K562 (cell line): ENCODE results near the gene ACER2. TPM values are rescaled to one million over a fixed set of nuclear protein-coding genes. Genes with fewer than 3 reads are reported as not detected.
A peak's percentile ranks its signal among the peaks of the same experiment; 100 is the strongest.

Experiments used
- ARID1B ChIP-seq: fragments of 450-650 bp; IDR thresholded peaks from 2 replicates; pipeline ENCODE4 v1.6.1; 2016; ENCODE audit warnings: antibody characterized with exemption, mild to moderate bottlenecking, inconsistent platforms
- CC2D1A ChIP-seq: fragments of 450-650 bp; IDR thresholded peaks from 2 replicates; pipeline ENCODE4 v1.6.1; 2017; ENCODE audit warnings: mild to moderate bottlenecking
- CXXC5 ChIP-seq: fragments of 250-450 bp; sonication (Bioruptor Pico); IDR thresholded peaks from 2 replicates; pipeline ENCODE4 v1.8.0; 2022; ENCODE audit warnings: inconsistent platforms, mild to moderate bottlenecking, moderate library complexity
- FOS ChIP-seq: IDR thresholded peaks from 3 replicates; pipeline ENCODE4 v1.6.1; 2011; ENCODE audit not compliant: insufficient read length; ENCODE audit errors: extremely low read depth
- FOSL1 ChIP-seq: fragments of 200-800 bp; sonication (Bioruptor generic); conservative IDR thresholded peaks from 2 replicates; pipeline ENCODE4 v1.6.1; 2016; ENCODE audit warnings: missing genetic modification characterization, missing compliant biosample characterization
- NR4A1 ChIP-seq, 2 experiments: fragments of 250-450 bp in 1 of 2; fragments of 450-650 bp in 1 of 2; sonication (Bioruptor Pico) in 1 of 2; IDR thresholded peaks; 2 replicates each; pipeline versions ENCODE4 v1.4.0 to v1.6.1; 2016 to 2020; ENCODE audit warnings: mild to moderate bottlenecking in 2 of 2, missing compliant biosample characterization in 1 of 2, missing genetic modification characterization in 1 of 2, moderate library complexity in 1 of 2
- PHF20 ChIP-seq: fragments of 450-650 bp; IDR thresholded peaks from 2 replicates; pipeline ENCODE4 v1.6.1; 2018; ENCODE audit not compliant: partially characterized antibody
- SAP30 ChIP-seq: fragments of 200-600 bp; sonication (generic); IDR thresholded peaks from 2 replicates; pipeline ENCODE4 v1.6.1; 2012; ENCODE audit warnings: borderline replicate concordance, low read depth, mild to moderate bottlenecking, moderate library complexity, low read length, control low read depth, inconsistent platforms; ENCODE audit not compliant: insufficient read depth, poor library complexity, severe bottlenecking
- SRF ChIP-seq, 2 experiments: fragments of 250-450, 450-650 bp in 1 of 2; sonication (Bioruptor Pico) in 1 of 2; sonication (generic) in 1 of 2; formaldehyde crosslinking; IDR thresholded peaks; 2 replicates each; pipeline versions ENCODE4 v1.5.0 to v1.5.1; 2020 to 2022; ENCODE audit warnings: mild to moderate bottlenecking in 1 of 2, missing genetic modification reagents in 1 of 2
- TOE1 ChIP-seq, 2 experiments: fragments of 450-650 bp in 1 of 2; sonication (generic) in 1 of 2; formaldehyde crosslinking in 1 of 2; IDR thresholded peaks; 2 replicates each; pipeline versions ENCODE4 v1.7.1 to v1.8.0; 2016 to 2022; ENCODE audit warnings: borderline replicate concordance in 2 of 2, mild to moderate bottlenecking in 2 of 2, antibody characterized with exemption in 1 of 2, inconsistent platforms in 1 of 2, low read depth in 1 of 2, missing genetic modification reagents in 1 of 2, moderate library complexity in 1 of 2
- YBX1 ChIP-seq: fragments of 450-650 bp; IDR thresholded peaks from 2 replicates; pipeline ENCODE4 v1.7.1; 2016; ENCODE audit warnings: mild to moderate bottlenecking
- ZNF134 ChIP-seq: fragments of 250-450 bp; sonication (Bioruptor Pico); conservative IDR thresholded peaks from 2 replicates; pipeline ENCODE4 v1.4.0; 2020
- ZNF311 ChIP-seq: fragments of 250-450 bp; sonication (Bioruptor Pico); IDR thresholded peaks from 2 replicates; pipeline ENCODE4 v1.4.0; 2020; ENCODE audit warnings: mild to moderate bottlenecking, moderate library complexity
- ZNF444 ChIP-seq: fragments of 250-450 bp; sonication (Bioruptor Pico); IDR thresholded peaks from 2 replicates; pipeline ENCODE4 v1.4.0; 2020; ENCODE audit warnings: mild to moderate bottlenecking, moderate library complexity
- polyA plus RNA-seq, 8 experiments: library from polyadenylated mRNA; depleted of rRNA in 4 of 8; stranded (reverse) in 5 of 8; unstranded in 3 of 8; fragments of >200 nt; fragmentation: Nextera tagmentation in 2 of 8; fragmentation: Illumina TruSeq in 1 of 8; extraction: Ambion mirVana in 2 of 8; extraction: Trizol in 1 of 8; gene quantifications; 2 replicates each; pipeline versions ENCODE4 v1.2.1 to v1.2.3, GENCODE V29; 2011 to 2014; ENCODE audit warnings: inconsistent platforms in 1 of 8, missing spikeins in 1 of 8
- total RNA-seq, 7 experiments: library from RNA; depleted of rRNA in 6 of 7; stranded (reverse); fragments of >200 nt in 6 of 7; fragmentation: Illumina TruSeq in 2 of 7; extraction: Trizol in 2 of 7; gene quantifications; 2 replicates each; pipeline versions ENCODE4 v1.2.1 to v1.2.3, GENCODE V29; 2011 to 2021; ENCODE audit warnings: low replicate concordance in 1 of 7
- TF ChIP-seq, protein P1 (sequence below): fragments of 450-650 bp; IDR thresholded peaks from 2 replicates; pipeline ENCODE4 v1.6.1; 2017; ENCODE audit warnings: antibody characterized with exemption, mild to moderate bottlenecking
- TF ChIP-seq, protein P2 (sequence below): fragments of 250-450 bp; sonication (Bioruptor Pico); IDR thresholded peaks from 2 replicates; pipeline ENCODE4 v1.5.0; 2021
- TF ChIP-seq, protein P3 (sequence below): fragments of 250-450 bp; sonication (Bioruptor Pico); IDR thresholded peaks from 2 replicates; pipeline ENCODE4 v1.5.0; 2021
- TF ChIP-seq, protein P4 (sequence below): IDR thresholded peaks from 2 replicates; pipeline ENCODE4 v1.6.1; 2011; ENCODE audit not compliant: insufficient read length; ENCODE audit errors: extremely low read depth

The ACER2 gene
- total and polyA plus RNA-seq, 9 of the 15 experiments (the other 6 are each of a cell fraction or from before 2014, with no cell fraction given) = 0.17 to 4.6 (median 3.0) TPM

DNA sequence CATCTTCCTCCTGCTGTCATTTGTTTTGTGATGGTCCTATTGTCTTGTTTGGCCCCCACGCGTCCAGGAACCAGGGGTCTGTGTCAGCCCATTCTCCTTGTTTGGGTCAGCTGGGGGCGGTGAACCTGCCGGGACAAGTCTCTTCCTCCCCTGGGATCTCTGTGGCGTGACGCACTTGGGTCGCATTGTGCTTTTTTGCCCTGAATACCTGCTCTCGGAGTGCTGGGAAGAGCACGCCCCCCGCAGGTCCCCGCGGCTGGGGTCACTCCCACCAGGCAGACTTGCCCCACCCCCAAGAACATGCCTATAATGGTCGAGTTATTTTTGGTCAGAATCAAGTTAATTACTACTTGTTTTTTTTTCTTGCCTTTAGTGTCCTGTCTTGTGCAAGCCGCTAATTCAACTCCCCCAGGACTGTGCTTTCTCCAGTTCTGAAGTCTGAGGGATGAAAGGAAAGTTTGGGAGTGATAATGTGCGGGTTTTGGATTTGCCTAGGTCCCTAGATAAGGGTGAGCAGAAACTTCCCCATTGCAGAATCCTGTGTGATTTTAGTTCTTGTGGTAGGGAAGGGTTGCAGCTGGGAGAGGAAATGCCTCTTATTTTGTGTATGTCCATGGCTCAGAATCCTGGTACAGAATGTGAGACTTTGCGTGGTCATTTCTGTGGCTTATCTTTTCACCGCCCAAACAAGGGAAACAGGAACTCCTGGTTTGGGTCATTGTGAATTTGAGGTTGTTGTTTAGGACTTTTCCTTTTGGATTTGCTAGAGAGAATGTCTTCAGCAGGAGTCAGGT, 789 bp downstream of the ACER2 start (continued):
- TF ChIP-seq, protein P1, sequence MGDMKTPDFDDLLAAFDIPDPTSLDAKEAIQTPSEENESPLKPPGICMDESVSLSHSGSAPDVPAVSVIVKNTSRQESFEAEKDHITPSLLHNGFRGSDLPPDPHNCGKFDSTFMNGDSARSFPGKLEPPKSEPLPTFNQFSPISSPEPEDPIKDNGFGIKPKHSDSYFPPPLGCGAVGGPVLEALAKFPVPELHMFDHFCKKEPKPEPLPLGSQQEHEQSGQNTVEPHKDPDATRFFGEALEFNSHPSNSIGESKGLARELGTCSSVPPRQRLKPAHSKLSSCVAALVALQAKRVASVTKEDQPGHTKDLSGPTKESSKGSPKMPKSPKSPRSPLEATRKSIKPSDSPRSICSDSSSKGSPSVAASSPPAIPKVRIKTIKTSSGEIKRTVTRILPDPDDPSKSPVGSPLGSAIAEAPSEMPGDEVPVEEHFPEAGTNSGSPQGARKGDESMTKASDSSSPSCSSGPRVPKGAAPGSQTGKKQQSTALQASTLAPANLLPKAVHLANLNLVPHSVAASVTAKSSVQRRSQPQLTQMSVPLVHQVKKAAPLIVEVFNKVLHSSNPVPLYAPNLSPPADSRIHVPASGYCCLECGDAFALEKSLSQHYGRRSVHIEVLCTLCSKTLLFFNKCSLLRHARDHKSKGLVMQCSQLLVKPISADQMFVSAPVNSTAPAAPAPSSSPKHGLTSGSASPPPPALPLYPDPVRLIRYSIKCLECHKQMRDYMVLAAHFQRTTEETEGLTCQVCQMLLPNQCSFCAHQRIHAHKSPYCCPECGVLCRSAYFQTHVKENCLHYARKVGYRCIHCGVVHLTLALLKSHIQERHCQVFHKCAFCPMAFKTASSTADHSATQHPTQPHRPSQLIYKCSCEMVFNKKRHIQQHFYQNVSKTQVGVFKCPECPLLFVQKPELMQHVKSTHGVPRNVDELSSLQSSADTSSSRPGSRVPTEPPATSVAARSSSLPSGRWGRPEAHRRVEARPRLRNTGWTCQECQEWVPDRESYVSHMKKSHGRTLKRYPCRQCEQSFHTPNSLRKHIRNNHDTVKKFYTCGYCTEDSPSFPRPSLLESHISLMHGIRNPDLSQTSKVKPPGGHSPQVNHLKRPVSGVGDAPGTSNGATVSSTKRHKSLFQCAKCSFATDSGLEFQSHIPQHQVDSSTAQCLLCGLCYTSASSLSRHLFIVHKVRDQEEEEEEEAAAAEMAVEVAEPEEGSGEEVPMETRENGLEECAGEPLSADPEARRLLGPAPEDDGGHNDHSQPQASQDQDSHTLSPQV = no peak
- no peak for TF ChIP-seq CXXC5 (CRISPR knock-in tag)
- TF ChIP-seq ZNF311 (CRISPR knock-in tag) = no peak
- TF ChIP-seq SAP30 = peak; percentile 15
- TF ChIP-seq FOSL1 = no peak
- TF ChIP-seq, protein P2, sequence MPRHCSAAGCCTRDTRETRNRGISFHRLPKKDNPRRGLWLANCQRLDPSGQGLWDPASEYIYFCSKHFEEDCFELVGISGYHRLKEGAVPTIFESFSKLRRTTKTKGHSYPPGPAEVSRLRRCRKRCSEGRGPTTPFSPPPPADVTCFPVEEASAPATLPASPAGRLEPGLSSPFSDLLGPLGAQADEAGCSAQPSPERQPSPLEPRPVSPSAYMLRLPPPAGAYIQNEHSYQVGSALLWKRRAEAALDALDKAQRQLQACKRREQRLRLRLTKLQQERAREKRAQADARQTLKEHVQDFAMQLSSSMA (CRISPR knock-in tag) = no peak
- TF ChIP-seq PHF20 = no peak
- TF ChIP-seq NR4A1 (CRISPR knock-in tag; IDR thresholded peaks at IDR 0.05) = no peak
- no peak for TF ChIP-seq NR4A1 (tag; IDR thresholded peaks at IDR 0.05)
- TF ChIP-seq ARID1B = 0 out of 2 replicates have a peak, but pooled peaks have one; percentile 7
- TF ChIP-seq CC2D1A = no peak
- 0 out of 2 replicates have a peak, but pooled peaks have one; percentile 26 for TF ChIP-seq TOE1 (IDR thresholded peaks at IDR 0.05; ENCODE audit: borderline replicate concordance)
- no peak for TF ChIP-seq TOE1 (CRISPR knock-in tag; IDR thresholded peaks at IDR 0.05; ENCODE audit: borderline replicate concordance, low read depth)
- TF ChIP-seq FOS = no peak
- TF ChIP-seq YBX1 = no peak
- TF ChIP-seq, protein P3, sequence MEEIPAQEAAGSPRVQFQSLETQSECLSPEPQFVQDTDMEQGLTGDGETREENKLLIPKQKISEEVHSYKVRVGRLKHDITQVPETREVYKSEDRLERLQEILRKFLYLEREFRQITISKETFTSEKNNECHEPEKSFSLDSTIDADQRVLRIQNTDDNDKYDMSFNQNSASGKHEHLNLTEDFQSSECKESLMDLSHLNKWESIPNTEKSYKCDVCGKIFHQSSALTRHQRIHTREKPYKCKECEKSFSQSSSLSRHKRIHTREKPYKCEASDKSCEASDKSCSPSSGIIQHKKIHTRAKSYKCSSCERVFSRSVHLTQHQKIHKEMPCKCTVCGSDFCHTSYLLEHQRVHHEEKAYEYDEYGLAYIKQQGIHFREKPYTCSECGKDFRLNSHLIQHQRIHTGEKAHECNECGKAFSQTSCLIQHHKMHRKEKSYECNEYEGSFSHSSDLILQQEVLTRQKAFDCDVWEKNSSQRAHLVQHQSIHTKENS = no peak
- TF ChIP-seq SRF (CRISPR knock-in tag; IDR thresholded peaks at IDR 0.05) = peak in 1 of 2 experiments; percentile 59; a peak in 1 of 4 replicates
- TF ChIP-seq ZNF134 = no peak
- TF ChIP-seq, protein P4, sequence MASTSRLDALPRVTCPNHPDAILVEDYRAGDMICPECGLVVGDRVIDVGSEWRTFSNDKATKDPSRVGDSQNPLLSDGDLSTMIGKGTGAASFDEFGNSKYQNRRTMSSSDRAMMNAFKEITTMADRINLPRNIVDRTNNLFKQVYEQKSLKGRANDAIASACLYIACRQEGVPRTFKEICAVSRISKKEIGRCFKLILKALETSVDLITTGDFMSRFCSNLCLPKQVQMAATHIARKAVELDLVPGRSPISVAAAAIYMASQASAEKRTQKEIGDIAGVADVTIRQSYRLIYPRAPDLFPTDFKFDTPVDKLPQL = no peak
- TF ChIP-seq ZNF444 (CRISPR knock-in tag) = no peak
